HepG2 (cell line): Measurements from ENCODE around the gene FABP1. TPM values are rescaled to one million over a fixed set of nuclear protein-coding genes. Genes with fewer than 3 reads are reported as not detected.

Experiments used
- FIP1L1 ChIP-seq: fragments of 200-400 bp; formaldehyde crosslinking; IDR thresholded peaks from 2 replicates; pipeline ENCODE4 v1.6.1; 2018; ENCODE audit warnings: low read depth, mild to moderate bottlenecking, low read length, moderate library complexity, borderline replicate concordance; ENCODE audit not compliant: insufficient read depth
- GATAD2A ChIP-seq: IDR thresholded peaks from 2 replicates; pipeline ENCODE4 v1.6.1; 2016
- KLF15 ChIP-seq: sonication (generic); formaldehyde crosslinking; IDR thresholded peaks from 2 replicates; pipeline ENCODE4 v1.8.1; 2023; ENCODE audit warnings: borderline replicate concordance, mild to moderate bottlenecking, inconsistent platforms, missing genetic modification reagents, mixed read lengths
- LBX2 ChIP-seq: sonication (generic); formaldehyde crosslinking; IDR thresholded peaks from 2 replicates; pipeline ENCODE4 v1.5.0; 2020; ENCODE audit warnings: missing genetic modification reagents, mild to moderate bottlenecking, borderline replicate concordance
- MTF1 ChIP-seq: sonication (generic); formaldehyde crosslinking; IDR thresholded peaks from 2 replicates; pipeline ENCODE4 v1.5.0; 2020; ENCODE audit warnings: missing genetic modification reagents
- MYNN ChIP-seq: sonication (generic); formaldehyde crosslinking; IDR thresholded peaks from 2 replicates; pipeline ENCODE4 v1.4.0; 2020; ENCODE audit warnings: mild to moderate bottlenecking, low read depth, missing genetic modification reagents
- NR3C1 ChIP-seq: sonication (generic); formaldehyde crosslinking; IDR thresholded peaks from 2 replicates; pipeline ENCODE4 v1.4.0; 2020; ENCODE audit warnings: missing genetic modification reagents
- PHF20 ChIP-seq: sonication (generic); formaldehyde crosslinking; IDR thresholded peaks from 2 replicates; pipeline ENCODE4 v1.5.0; 2020; ENCODE audit warnings: mild to moderate bottlenecking, missing genetic modification reagents
- SMYD3 ChIP-seq: sonication (generic); formaldehyde crosslinking; IDR thresholded peaks from 2 replicates; pipeline ENCODE4 v1.8.1; 2023; ENCODE audit warnings: mild to moderate bottlenecking, missing genetic modification reagents
- SSRP1 ChIP-seq: IDR thresholded peaks from 2 replicates; pipeline ENCODE4 v1.6.1; 2016; ENCODE audit warnings: control low read depth
- STAG1 ChIP-seq: sonication (generic); formaldehyde crosslinking; IDR thresholded peaks from 2 replicates; pipeline ENCODE4 v1.4.0; 2020; ENCODE audit warnings: missing genetic modification reagents
- U2AF2 ChIP-seq: fragments of 200-400 bp; formaldehyde crosslinking; IDR thresholded peaks from 2 replicates; pipeline ENCODE4 v1.6.1; 2017; ENCODE audit warnings: low read depth, mild to moderate bottlenecking, low read length
- ZFP36L2 ChIP-seq: sonication (generic); formaldehyde crosslinking; IDR thresholded peaks from 2 replicates; pipeline ENCODE4 v1.4.0; 2020; ENCODE audit warnings: missing genetic modification reagents
- ZNF136 ChIP-seq: sonication (generic); formaldehyde crosslinking; IDR thresholded peaks from 2 replicates; pipeline ENCODE4 v1.8.1; 2022; ENCODE audit warnings: low read depth, mild to moderate bottlenecking, moderate library complexity, missing genetic modification reagents
- ZNF143 ChIP-seq: sonication (generic); formaldehyde crosslinking; IDR thresholded peaks from 2 replicates; pipeline ENCODE4 v1.4.0; 2020; ENCODE audit warnings: missing genetic modification reagents
- ZNF263 ChIP-seq: sonication (generic); formaldehyde crosslinking; IDR thresholded peaks from 2 replicates; pipeline ENCODE4 v1.4.0; 2020; ENCODE audit warnings: missing genetic modification reagents
- ZNF367 ChIP-seq: sonication (generic); formaldehyde crosslinking; IDR thresholded peaks from 2 replicates; pipeline ENCODE4 v1.4.0; 2020; ENCODE audit warnings: missing genetic modification reagents, borderline replicate concordance
- ZNF749 ChIP-seq: sonication (generic); formaldehyde crosslinking; IDR thresholded peaks from 2 replicates; pipeline ENCODE4 v1.8.0; 2022; ENCODE audit warnings: mild to moderate bottlenecking, missing genetic modification reagents, moderate library complexity, borderline replicate concordance
- ZNF800 ChIP-seq: sonication (generic); formaldehyde crosslinking; IDR thresholded peaks from 2 replicates; pipeline ENCODE4 v1.4.0; 2020; ENCODE audit warnings: missing genetic modification reagents
- ZSCAN30 ChIP-seq: sonication (generic); formaldehyde crosslinking; IDR thresholded peaks from 2 replicates; pipeline ENCODE4 v1.5.0; 2020; ENCODE audit warnings: mild to moderate bottlenecking, missing genetic modification reagents
- polyA plus RNA-seq, 8 experiments: library from polyadenylated mRNA; depleted of rRNA in 3 of 8; stranded (reverse) in 7 of 8; unstranded in 1 of 8; fragments of >200 nt; fragmentation: Illumina TruSeq in 4 of 8; extraction: Trizol in 4 of 8; gene quantifications; 2 replicates each; pipeline versions ENCODE4 v1.2.1 to v1.2.3, GENCODE V29; 2011 to 2016; ENCODE audit warnings: low read depth in 4 of 8, missing spikeins in 1 of 8, mixed read lengths in 1 of 8; ENCODE audit not compliant: insufficient read depth in 1 of 8
- total RNA-seq, 5 experiments: library from RNA; depleted of rRNA; stranded (reverse); fragments of >200 nt; fragmentation: Illumina TruSeq; extraction: Trizol; gene quantifications; 2 replicates each; pipeline ENCODE4 v1.2.3, GENCODE V29; 2016; ENCODE audit warnings: low read depth in 1 of 5
- TF ChIP-seq, protein P1 (sequence below): IDR thresholded peaks from 2 replicates; pipeline ENCODE4 v1.6.1; 2012; ENCODE audit warnings: low read length, improper control_type of control experiment
- TF ChIP-seq, protein P2 (sequence below): sonication (generic); formaldehyde crosslinking; IDR thresholded peaks from 2 replicates; pipeline ENCODE4 v1.5.0; 2020; ENCODE audit warnings: missing genetic modification reagents
- TF ChIP-seq, protein P3 (sequence below): sonication (generic); formaldehyde crosslinking; IDR thresholded peaks from 2 replicates; pipeline ENCODE4; 2020; ENCODE audit warnings: missing genetic modification reagents, mild to moderate bottlenecking, borderline replicate concordance

The FABP1 gene
- total and polyA plus RNA-seq, 2 of the 13 experiments (the other 11 are each of a cell fraction or from before 2014, with no cell fraction given) = 644 to 1,608 TPM

DNA sequence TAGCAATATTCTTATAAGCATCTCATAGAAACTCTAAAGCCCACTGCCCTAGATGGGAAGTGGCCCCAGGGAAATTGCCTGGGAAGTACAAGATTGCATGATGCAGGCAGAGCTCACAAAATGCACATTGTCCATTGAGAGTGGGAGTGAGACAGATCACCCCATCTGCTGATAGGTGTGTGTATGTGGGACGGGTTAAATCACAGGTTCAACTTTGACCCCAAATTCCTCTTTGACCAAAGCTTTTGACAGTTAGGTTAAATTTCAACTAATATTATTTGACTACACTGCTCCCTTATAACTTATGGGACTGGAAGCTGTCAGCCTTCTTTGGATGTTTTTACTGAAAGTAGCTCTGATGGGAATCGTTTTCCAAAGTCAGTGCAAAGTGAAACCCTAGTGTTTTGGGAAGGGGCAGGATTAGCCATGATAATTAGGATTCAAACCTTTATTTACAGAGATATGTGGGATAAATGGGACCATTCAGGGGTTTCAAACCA is 11.4 kb upstream of the FABP1 start (continued):
- TF ChIP-seq PHF20 (CRISPR knock-in tag) (no peak), ZSCAN30 (CRISPR knock-in tag) (no peak), ZNF143 (no peak), GATAD2A (CRISPR knock-in tag) (peak; percentile 98), ZNF263 (CRISPR knock-in tag) (no peak; the same call in 1 of the 2 replicates), ZNF367 (CRISPR knock-in tag) (no peak), NR3C1 (CRISPR knock-in tag) (no peak), KLF15 (CRISPR knock-in tag) (no peak), ZNF749 (CRISPR knock-in tag) (no peak), SSRP1 (CRISPR knock-in tag) (no peak), ZNF136 (CRISPR knock-in tag) (no peak; the same call in 1 of the 2 replicates), MTF1 (CRISPR knock-in tag) (no peak), SMYD3 (no peak), STAG1 (peak; percentile 24), ZFP36L2 (CRISPR knock-in tag) (no peak), FIP1L1 (no peak), ZNF800 (CRISPR knock-in tag) (peak; percentile 69; the same call in 1 of the 2 replicates), U2AF2 (no peak), LBX2 (CRISPR knock-in tag) (no peak), MYNN (CRISPR knock-in tag) (no peak)
- TF ChIP-seq, protein P1, sequence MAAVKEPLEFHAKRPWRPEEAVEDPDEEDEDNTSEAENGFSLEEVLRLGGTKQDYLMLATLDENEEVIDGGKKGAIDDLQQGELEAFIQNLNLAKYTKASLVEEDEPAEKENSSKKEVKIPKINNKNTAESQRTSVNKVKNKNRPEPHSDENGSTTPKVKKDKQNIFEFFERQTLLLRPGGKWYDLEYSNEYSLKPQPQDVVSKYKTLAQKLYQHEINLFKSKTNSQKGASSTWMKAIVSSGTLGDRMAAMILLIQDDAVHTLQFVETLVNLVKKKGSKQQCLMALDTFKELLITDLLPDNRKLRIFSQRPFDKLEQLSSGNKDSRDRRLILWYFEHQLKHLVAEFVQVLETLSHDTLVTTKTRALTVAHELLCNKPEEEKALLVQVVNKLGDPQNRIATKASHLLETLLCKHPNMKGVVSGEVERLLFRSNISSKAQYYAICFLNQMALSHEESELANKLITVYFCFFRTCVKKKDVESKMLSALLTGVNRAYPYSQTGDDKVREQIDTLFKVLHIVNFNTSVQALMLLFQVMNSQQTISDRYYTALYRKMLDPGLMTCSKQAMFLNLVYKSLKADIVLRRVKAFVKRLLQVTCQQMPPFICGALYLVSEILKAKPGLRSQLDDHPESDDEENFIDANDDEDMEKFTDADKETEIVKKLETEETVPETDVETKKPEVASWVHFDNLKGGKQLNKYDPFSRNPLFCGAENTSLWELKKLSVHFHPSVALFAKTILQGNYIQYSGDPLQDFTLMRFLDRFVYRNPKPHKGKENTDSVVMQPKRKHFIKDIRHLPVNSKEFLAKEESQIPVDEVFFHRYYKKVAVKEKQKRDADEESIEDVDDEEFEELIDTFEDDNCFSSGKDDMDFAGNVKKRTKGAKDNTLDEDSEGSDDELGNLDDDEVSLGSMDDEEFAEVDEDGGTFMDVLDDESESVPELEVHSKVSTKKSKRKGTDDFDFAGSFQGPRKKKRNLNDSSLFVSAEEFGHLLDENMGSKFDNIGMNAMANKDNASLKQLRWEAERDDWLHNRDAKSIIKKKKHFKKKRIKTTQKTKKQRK = no peak
- TF ChIP-seq, protein P2, sequence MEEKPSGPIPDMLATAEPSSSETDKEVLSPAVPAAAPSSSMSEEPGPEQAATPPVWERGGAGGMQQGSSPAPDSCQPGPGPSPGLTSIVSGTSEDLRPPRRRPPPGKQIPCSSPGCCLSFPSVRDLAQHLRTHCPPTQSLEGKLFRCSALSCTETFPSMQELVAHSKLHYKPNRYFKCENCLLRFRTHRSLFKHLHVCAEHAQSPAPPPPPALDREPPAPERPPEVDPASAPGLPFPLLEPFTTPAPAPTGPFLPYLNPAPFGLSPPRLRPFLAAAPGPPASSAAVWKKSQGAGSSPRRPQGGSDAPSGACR (CRISPR knock-in tag) = no peak
- TF ChIP-seq, protein P3, sequence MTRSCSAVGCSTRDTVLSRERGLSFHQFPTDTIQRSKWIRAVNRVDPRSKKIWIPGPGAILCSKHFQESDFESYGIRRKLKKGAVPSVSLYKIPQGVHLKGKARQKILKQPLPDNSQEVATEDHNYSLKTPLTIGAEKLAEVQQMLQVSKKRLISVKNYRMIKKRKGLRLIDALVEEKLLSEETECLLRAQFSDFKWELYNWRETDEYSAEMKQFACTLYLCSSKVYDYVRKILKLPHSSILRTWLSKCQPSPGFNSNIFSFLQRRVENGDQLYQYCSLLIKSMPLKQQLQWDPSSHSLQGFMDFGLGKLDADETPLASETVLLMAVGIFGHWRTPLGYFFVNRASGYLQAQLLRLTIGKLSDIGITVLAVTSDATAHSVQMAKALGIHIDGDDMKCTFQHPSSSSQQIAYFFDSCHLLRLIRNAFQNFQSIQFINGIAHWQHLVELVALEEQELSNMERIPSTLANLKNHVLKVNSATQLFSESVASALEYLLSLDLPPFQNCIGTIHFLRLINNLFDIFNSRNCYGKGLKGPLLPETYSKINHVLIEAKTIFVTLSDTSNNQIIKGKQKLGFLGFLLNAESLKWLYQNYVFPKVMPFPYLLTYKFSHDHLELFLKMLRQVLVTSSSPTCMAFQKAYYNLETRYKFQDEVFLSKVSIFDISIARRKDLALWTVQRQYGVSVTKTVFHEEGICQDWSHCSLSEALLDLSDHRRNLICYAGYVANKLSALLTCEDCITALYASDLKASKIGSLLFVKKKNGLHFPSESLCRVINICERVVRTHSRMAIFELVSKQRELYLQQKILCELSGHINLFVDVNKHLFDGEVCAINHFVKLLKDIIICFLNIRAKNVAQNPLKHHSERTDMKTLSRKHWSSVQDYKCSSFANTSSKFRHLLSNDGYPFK (CRISPR knock-in tag) = no peak
